ENCODE results near the gene UBE2R2. TPM values are rescaled to one million over a fixed set of nuclear protein-coding genes. Genes with fewer than 3 reads are reported as not detected.

The UBE2R2 gene
- total RNA-seq, 1 donor from 2014 or later, result 15.7 TPM

DNA sequence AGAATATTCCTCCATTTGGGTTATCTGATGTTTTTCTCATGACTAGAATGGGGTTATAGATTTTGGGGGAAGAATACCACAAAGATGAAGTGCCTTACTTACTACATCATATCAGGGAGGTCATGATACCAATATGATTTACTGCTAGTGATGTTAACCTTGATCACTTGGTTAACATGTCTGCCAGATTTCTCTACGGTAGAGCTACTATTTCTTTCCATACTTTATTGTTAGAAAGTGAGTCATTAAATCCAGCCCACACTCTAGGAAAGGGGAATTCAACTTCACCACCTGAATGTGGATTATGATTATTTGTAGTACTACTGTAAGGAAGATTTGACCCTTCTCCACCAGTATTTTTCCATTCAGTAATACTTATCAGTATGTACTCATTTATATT lies 64.7 kb downstream of the UBE2R2 start:
- peak; percentile 47 to 72 for DNase-seq (ENCODE audit: low read depth in 2 of 2)

DNA sequence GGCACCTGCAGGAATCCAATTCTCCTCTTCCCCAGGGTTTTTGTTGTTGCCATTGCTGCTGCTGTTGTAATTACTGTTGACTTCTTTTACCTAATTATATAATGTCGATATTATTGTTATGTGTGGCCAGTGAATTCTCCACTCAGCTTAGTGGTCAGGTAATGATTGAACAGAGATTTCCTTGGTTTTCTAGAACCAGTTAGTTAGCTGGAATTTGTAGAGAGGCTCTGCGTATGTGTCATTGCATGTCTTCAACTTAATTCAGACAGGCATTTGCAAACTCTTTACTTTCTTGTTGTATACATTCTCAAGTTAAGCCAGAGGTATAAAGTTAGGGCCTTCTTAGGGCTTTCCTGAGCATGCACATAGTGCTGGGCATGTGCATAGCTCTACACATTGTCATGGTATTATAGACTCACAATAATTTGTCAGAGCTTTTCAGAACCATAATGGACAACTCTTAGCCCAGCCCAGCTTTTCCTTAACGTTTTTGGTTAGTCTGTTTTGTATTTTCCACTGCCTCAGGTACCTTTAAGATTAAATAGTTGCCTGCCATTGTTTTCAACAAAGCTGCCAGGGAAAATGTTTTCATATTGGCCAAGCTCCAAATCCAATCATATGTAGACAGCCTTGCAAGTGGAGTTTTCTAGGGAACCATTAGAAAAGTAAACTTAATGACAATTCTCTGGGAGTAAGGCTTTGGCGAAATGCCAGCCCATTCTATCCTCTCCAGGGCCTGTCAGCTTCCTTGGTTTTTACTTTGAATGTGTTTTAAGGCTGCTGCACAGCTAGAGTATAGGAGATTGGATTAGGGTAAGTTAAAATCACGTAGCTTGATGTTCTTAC lies 68.1 kb downstream of the UBE2R2 start:
- DNase-seq (ENCODE audit: low read depth in 2 of 2), result peak; percentile 49 to 95

DNA sequence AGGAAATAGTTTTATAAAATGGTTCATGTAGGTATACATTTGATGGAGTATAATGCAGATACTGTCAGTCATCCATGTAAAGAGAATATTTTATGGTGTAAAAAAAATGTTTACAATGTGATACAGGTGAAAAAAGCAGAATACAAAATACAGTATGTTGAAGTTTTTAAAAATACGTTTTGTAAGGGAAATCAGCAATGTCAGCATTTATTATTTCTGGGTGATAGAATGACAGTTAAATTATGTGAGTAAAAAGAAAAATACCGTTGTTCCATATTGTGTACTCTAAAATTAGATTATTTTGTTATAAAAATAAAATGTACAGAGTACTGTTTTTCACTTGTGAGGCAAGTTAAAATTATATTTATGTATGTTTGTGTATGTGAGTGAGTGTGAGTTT lies 69.0 kb downstream of the UBE2R2 start:
- no peak for DNase-seq (ENCODE audit: low read depth in 2 of 2)

DNA sequence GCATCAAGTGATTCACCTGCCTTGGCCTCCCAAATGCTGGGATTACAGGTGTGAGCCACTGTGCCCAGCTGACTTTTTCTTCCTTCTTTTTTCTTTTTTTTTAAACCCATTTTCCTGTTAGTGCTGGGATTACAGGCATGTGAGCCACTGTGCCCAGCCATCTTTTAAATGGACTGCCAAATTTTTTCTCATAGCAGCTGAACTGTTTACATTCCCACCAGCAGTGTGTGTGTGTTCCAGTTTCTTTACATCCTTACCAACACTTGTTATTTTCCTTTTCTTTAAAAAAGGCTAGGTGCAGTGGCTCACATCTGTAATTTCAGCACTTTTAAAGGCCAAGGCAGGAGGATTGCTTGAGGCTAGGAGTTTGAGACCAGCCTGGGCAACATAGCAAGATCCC lies 76.9 kb downstream of the UBE2R2 start:
- peak in 1 of 2 donors; percentile 34 for DNase-seq (ENCODE audit: low read depth in 2 of 2)

DNA sequence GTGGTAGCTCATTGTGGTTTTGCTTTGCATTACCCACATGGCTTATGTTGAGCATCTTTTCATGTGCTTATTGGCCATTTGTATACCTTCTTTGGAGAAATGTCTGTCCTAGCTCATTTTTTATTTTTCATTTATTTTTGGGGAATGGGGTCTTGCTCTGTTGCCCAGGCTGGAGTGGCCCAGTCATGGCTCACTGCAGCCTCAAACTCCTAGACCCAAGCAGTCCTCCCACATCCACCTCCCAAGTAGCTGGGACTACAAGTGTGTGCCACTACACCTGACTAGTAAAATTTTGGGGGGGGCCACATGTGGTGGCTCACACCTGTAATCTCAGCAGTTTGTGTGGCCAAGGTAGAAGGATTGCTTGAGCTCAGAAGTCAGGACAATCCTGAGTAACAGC lies 77.4 kb downstream of the UBE2R2 start:
- DNase-seq (ENCODE audit: low read depth in 2 of 2), result no peak

DNA sequence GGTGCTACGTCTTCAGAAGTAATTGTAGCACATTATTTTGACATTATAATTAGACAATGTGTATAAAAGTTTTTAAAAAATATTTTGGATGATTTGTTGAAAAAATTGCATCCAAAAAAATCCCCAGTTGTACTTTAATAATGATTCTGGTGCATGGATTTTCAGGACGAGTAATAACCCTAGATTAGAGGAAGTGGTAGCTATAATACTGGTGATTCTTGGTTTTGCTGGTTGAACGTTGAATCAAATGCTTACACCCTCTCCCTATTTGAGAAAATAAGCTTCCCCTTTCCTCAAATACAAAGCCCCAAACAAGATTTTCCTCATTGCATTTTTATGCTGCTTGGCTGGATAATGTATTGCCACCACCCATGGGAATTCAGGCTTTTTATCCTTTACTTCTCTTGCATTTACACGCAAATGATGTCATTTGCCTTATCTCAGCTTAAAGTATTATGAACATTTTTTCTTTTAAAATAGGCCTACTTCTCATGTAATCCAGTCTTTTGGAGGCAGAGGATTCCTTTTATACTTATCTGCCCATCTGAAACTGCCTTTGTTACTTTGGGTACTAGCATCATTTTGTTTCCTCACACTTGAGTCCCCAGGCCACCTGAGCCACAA lies 86.3 kb downstream of the UBE2R2 start:
- no peak for DNase-seq (ENCODE audit: low read depth in 2 of 2)

DNA sequence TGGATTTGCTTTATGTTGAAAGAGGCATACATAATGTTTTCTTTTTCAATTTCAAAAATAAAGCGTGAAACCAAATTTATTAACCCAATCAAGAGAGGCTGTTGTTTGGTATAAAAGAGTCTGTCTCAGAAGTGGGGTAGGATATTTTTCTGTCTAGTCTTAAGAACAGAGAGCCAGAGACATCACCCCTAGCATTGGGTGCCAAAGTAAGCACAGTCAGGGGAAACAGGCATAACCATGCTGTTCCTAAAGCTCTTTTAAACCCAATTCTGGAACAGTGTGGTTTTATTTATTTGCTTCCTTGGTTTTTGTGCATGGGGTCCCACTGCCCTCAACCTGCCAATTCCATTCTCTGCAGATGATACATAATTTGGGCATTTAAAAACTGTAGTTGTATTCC lies 88.2 kb downstream of the UBE2R2 start:
- DNase-seq (ENCODE audit: low read depth in 2 of 2), result no peak

DNA sequence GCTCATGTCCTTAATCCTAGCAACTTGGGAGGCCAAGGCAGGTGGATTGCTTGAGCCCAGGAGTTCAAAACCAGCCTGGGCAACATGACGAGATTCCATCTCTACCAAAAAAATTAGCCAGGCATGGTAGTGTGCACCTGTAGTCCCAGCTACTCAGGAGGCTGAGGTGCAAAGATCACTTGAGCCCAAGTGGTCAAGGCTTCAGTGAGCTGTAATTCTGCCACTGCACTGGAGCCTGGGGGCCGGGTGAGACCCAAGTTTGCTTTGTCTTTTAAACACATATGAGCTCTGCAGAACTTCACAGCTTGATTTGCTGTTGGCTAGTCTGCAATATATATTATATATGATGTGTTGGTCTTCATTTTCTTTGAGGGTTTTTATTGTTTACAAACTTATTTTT lies 89.8 kb downstream of the UBE2R2 start:
- DNase-seq (ENCODE audit: low read depth in 2 of 2), result no peak

DNA sequence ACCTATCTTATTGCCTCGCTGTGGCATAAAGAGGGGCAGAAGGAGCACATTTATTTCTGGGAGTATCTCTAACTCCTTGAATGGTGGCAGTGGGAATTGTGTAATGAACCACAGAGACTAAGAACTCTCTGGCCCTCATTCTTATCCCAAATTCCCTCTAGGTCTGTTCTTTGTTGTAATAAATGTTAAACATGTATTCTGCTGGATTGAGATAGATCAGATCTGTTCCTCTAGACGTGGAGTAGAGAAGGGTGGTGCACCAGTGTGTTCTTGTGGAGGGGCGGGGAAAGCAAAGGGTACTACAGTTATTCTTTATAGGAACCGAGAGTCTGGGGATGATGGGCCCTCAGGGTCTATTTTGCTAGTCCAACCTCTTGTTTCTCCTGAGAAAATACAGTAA lies 90.4 kb downstream of the UBE2R2 start:
- DNase-seq (ENCODE audit: low read depth in 2 of 2), result no peak

DNA sequence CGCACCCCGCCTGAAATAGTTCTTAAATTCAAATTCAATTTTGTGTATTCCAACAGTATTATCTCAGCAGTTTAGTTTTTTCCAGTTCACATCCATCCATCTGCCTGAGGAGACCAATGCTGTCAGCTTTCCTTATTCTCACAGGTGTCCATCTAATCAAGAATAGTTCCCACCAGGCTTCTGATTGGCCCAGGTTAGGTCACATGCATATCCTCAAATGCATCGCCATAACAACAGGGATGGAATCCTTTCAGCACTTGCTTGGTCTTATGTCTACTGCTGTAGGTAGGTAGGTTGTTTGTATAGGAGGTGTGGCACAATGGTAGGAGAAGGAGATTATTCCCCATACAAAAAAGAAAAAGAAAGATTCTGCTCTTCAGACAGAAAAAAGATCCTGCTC lies 91.2 kb downstream of the UBE2R2 start:
- no peak for DNase-seq (ENCODE audit: low read depth in 2 of 2)

DNA sequence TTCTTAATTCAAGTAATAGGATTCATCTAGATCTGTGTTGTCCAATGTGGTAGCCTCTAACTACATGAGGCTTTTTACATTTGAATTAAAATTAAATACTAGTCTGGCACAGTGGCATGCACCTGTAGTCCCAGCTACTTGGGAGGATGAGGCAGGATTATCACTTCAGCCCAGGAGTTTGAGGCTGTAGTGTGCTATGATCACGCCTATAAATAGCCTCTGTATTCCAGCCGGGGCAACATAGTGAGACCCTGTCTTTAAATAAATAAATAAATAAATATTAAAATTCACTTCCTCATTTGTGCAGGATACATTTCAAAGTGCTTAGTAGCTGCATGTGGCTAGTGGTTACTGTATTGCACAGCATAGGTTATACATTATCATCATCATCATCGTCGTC lies 91.8 kb downstream of the UBE2R2 start:
- DNase-seq (ENCODE audit: low read depth in 2 of 2), result no peak

DNA sequence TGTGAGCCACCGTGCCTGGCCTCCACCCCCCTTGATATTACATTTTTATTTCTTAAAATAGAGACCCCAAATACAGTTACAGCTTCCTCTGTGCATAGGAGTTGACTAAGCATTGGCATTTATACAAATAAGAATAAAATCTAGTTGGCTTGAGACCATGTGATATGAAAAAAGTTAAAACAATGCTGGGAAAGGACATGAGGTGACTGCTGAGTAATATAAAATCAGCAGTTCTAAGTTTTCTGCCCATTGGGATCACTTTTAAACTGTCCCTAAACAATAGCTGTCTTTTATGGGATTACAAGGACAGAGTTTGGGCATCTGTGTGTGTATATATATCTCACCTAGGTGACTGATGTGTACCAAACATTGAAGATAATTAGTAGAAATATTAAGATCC lies 96.6 kb downstream of the UBE2R2 start:
- peak; percentile 53 to 60 for DNase-seq (ENCODE audit: low read depth in 2 of 2)

DNA sequence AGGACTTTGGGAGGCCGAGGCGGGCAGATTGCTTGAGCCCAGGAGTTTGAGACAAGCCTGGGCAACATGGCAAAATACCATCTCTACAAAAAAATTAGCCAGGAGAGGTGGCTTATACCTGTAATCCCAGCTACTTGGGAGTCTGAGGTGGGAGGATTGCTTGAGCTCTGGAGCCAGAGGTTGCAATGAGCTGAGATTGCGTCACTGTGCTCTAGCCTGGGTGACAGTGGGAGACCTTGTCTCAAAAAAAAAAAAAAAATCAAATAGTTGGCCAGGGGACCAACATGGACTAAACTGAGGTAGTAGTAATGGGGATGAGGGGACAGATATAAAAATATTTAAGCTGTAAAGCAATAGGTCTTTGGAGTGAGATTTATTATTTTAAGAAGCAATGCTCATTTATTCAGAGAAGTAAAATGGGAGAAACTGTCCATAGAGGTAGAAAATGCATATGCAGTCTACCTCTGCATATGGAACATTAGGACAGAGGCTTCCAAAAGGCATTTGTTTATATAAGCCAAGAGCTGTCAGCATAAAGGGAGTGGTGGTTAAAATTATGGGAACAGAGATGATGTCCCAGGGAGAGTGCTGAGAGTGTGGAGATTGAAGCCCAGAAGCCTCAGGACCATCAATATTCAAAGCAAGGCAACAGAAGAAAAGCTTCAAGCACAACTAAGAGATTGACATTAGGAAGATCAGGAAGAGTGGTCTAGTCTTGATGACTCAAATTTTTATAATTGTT lies 98.1 kb downstream of the UBE2R2 start:
- DNase-seq (ENCODE audit: low read depth in 2 of 2), result no peak

DNA sequence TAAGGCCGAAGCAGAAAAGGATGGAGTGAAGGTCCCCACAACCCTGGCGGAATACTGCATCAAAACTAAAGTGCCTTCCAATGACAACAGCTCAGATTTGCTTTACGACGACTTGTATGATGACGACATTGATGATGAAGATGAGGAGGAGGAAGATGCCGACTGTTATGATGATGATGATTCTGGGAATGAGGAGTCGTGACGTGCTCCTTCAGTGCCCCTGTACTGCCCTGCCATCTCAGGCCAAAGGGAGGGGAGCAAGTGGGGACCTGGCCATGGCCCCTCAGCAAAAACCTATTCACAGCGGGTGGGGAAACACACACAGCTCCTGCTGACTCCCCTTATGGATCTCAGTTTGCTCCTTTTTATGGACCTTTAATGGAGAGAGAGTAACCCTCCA lies 100.1 kb downstream of the UBE2R2 start:
- no peak for DNase-seq (ENCODE audit: low read depth in 2 of 2)

DNA sequence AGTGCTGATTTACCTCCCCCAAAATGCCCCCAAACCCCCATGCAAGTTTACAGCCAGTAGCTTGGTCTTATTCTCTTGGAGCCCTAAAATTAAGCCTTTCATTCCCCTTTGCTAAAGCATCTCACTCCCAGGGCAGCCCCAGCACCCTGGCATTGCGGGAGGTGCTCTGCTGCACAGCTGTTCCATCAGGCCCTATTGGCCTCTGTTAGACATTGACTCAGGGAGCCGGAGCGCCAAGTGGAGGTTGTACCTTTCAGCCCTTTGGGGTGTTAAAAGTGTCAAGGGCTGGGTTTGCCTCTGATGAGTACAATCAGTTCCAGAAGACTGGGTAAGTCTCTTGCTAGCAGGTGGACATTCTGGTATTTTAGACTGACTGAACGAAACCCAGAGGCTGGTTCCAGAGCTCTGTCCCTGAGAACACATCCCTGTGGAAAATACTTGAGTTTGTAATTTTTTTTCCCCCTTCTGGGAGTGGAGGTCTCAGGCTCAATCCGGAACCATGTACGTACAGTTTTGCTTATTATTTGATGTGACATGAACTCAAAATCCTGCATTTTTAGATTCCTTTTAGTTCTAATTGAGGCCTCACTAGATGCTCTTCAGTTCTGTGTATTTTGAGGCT lies 102.4 kb downstream of the UBE2R2 start:
- no peak for DNase-seq (ENCODE audit: low read depth in 2 of 2)

DNA sequence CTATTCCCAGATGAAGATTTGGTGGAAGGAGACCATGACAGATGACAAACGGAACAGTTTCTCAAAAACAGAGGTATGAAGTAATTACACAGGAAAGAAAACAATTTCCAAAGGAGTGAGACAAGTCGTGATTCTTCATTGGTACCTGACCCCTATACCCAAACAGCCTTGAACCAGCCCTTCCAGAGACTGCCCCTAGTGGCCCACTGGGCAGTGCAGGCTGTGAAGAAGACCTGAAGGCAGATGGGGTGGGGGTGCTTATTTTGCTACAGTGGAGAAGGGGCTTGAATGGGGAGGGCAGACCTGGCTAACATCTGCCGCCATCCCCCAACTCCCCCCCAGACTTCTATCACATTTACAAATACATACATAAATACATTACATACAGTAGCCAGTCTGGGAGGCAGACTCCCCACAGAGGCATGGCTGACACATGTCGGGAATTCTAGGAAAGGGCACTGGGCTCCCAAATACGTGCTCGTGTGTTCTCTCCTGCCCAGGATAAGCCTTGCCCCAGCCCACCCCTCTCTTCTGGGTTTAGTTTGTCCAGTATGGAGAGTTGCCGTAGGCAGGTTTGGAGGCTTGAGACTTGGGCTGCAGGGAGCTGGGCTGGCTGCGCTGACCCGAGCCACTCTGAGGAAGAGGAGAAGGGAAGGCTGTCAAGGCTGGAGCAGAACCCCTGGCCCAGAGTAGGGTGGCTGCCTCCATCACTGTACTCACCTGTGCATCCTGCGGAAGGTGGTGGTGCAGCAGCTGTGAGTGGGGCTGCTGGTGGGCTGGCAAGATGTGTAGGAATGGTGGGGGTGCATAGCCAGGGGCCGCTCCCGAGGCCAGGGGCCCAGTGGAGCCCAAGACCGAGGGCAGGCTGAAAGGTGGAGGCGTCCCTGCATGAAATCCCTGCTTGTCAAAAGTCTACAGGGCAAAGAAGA lies 105.3 kb downstream of the UBE2R2 start:
- peak in 1 of 2 donors; percentile 36 for DNase-seq (ENCODE audit: low read depth in 2 of 2)

DNA sequence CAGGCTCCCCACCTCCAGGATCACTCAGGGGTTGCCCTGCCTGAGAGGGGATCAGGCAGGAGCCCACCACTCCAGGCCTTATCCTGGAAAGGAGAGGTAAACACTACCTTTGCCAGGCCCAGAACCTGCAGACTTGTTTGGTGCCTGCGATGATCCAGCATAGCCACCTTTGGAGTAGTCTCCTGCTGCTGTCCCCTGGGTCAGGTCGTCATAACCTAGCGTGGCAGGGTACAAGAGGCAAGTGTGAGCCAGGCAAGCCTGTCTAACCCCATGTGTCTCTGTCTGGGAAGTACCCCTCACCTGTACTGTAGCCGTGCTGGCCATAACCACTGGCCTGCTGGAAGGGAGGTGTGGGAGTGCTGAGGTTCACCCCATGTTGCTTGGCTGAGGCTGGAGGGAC lies 106.1 kb downstream of the UBE2R2 start:
- no peak for DNase-seq (ENCODE audit: low read depth in 2 of 2)

DNA sequence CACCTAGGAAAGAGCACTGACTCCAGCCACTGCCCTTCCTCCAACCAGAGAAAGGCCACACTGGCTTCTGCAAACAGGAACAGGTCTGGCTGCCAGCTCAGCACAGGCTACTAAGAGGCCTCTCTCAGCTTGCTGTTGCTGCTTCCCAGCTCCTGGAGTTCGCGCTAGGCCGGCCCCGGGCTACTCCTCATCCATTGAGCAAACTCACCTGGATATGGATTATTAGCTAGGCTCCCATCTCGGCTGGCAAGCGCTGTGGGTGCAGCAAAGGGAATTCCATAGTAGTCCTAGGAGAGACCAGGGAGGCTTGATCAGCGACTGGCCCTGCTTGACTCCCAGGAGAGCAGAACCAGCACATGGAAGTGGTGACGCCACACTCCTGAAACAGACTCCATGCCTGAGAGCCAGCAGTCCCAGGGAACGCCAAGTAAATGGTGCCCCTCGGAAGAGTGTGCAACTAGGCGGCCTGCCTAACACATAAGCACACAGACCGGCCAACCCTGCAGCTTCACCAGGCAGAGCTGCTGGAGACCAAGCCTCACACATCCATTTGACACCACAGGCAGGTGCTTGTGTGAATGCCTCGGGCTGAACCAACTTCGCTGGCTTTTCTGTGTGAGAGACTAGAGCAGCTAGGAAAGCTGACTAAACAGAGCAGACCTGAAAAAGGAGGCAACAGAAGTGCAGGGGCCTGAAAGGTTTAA lies 107.2 kb downstream of the UBE2R2 start:
- no peak for DNase-seq (ENCODE audit: low read depth in 2 of 2)

DNA sequence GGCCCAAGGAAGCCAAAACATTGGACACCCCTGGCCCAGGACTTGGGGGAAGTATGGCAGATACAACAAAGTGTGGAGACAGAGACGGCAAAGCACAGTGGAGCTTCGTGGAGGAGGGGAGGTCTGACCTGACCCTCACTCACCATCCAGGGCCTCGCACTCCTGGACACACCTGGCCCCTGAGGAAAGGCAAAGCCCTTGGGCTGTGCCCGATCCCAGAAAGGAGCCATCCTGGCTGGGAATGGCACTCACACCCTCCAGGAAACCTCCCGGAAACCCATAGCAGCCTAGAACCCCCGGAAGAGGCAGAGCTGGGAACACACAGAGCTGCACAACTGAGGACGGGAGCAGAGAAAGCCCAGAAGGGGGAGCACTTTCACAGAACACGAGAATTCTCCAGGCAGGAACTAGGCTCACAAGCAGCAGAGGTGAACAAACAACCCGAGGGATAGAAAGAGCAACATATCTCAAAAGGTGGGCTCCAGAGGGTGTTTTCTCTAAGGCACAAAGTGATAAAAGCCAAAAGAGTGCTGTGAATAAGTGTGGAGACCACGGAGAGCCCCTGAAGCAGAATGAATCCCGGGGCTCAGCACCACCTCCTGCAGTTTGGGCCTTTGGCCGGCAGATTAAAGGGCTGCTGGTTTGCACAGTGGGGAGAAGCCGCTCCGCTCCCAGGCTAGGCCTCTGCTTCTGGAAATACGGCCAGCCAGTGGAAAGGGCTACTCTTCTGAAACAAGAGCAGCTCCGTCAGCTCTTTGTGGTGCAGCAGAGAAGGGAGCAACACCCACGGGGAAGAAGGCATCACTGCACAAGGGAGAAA lies 108.2 kb downstream of the UBE2R2 start:
- peak; percentile 36 to 62 for DNase-seq (ENCODE audit: low read depth in 2 of 2)

Data from dermis microvascular lymphatic vessel endothelial cell (primary cell).